Measurements from ENCODE around the gene XPO5. TPM values are rescaled to one million over a fixed set of nuclear protein-coding genes. Genes with fewer than 3 reads are reported as not detected.

Gene XPO5
- polyA plus RNA-seq, 1 experiment: 31.5 TPM

GRCh38 chr6:43488667-43489276 is 87.1 kb downstream of the XPO5 start:
- no peak for TF ChIP-seq CTCF (IDR thresholded peaks at IDR 0.05; ENCODE audit: low read depth, low read length)

GRCh38 chr6:43481591-43482236 is 94.1 kb downstream of the XPO5 start:
- Histone ChIP-seq H3K27me3 (ENCODE audit: control insufficient read depth, insufficient read depth, low read length) (no peaks in the 10 kb centered on the region), H3K27ac (ENCODE audit: low read depth, low read length) (no peak overlapping the region), H3K4me3 (ENCODE audit: low read depth, low read length) (no peak overlapping the region), H3K9me3 (ENCODE audit: control insufficient read depth, insufficient read depth, low read length) (no peaks in the 10 kb centered on the region)
- no peak for TF ChIP-seq CTCF (IDR thresholded peaks at IDR 0.05; ENCODE audit: low read depth, low read length)
- ChIA-PET POLR2A (interaction anchor here (0.6 kb wide), 1 partner anchor 460 kb away, joined by 7 read pairs; the partner anchor contains the start of gene RRP36), CTCF (interaction anchor here (0.6 kb wide), 1 partner anchor 51 kb away, joined by 3 read pairs; no protein-coding TSS in a partner anchor)
- DNase-seq (ENCODE audit: low read depth, low spot score): no peak

More at GRCh38 chr6:43488667-43489276, 87.1 kb downstream of the XPO5 start:
- no peaks in the 10 kb centered on the region for H3K9me3 ChIP-seq (ENCODE audit: control insufficient read depth, insufficient read depth, low read length)
- H3K27me3 ChIP-seq (ENCODE audit: control insufficient read depth, insufficient read depth, low read length): no peaks in the 10 kb centered on the region
- no peak overlapping the region for H3K4me3 ChIP-seq (ENCODE audit: low read depth, low read length)
- no peak overlapping the region for H3K27ac ChIP-seq (ENCODE audit: low read depth, low read length)
- CTCF ChIA-PET: interaction anchor here (1.0 to 1.3 kb wide), 2 partner anchors 10 to 17 kb away, joined by 3 read pairs; no protein-coding TSS in a partner anchor
- POLR2A ChIA-PET: no interaction called here
- DNase-seq (ENCODE audit: low read depth, low spot score): no peak

DNA sequence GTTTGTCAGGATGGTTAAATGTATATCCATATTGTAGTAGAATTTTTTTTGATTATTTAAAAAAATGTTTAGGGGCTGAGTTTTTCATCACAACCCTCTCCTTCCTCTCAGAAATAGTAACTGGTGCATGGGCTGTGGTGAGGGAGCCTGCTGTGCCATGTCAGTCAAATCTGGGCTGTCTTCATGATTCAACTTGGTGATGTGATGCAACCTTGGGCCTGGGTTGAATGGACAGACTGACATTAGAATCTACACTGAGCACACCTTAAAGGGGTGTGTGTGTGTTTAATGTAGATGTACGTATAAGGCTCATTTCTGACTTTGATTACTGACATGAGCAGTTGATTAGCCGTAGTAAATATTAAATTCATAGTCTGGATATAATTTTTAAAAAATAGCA is 94.8 kb downstream of the XPO5 start:
- H3K27me3 ChIP-seq (ENCODE audit: control insufficient read depth, insufficient read depth, low read length): no peaks in the 10 kb centered on the region
- H3K27ac ChIP-seq (ENCODE audit: low read depth, low read length): no peak overlapping the region
- H3K9me3 ChIP-seq (ENCODE audit: control insufficient read depth, insufficient read depth, low read length): no peaks in the 10 kb centered on the region
- TF ChIP-seq CTCF (IDR thresholded peaks at IDR 0.05; ENCODE audit: low read depth, low read length): no peak
- ChIA-PET CTCF (interaction anchor here (0.6 to 0.7 kb wide), 2 partner anchors 50 to 105 kb away, joined by 3 read pairs; no protein-coding TSS in a partner anchor), POLR2A (interaction anchor here (0.6 kb wide), 1 partner anchor 459 kb away, joined by 7 read pairs; the partner anchor contains the start of gene RRP36)
- no peak overlapping the region for H3K4me3 ChIP-seq (ENCODE audit: low read depth, low read length)
- DNase-seq (ENCODE audit: low read depth, low spot score): no peak

GRCh38 chr6:43478008-43478372 is 97.8 kb downstream of the XPO5 start:
- H3K9me3 ChIP-seq (ENCODE audit: control insufficient read depth, insufficient read depth, low read length): no peaks in the 10 kb centered on the region
- ChIA-PET CTCF (interaction anchor here (1.2 to 1.5 kb wide), 2 partner anchors 214 to 249 kb away, joined by 3 to 4 read pairs; partner anchors contain the start of gene DNPH1), POLR2A (interaction anchor here (0.7 to 1.6 kb wide), 5 partner anchors 13 to 28 kb away, joined by 3 to 6 read pairs (median 3); no protein-coding TSS in a partner anchor)
- H3K27me3 ChIP-seq (ENCODE audit: control insufficient read depth, insufficient read depth, low read length): no peaks in the 10 kb centered on the region
- H3K27ac ChIP-seq (ENCODE audit: low read depth, low read length): peak overlapping the region; percentile 61
- DNase-seq (ENCODE audit: low read depth, low spot score): no peak
- TF ChIP-seq CTCF (IDR thresholded peaks at IDR 0.05; ENCODE audit: low read depth, low read length): no peak
- peak overlapping the region; percentile 80 for H3K4me3 ChIP-seq (ENCODE audit: low read depth, low read length)
